ENCODE results near the gene ZNF385C.
A peak's percentile ranks its signal among the peaks of the same experiment; 100 is the strongest.

The ZNF385C gene

DNA sequence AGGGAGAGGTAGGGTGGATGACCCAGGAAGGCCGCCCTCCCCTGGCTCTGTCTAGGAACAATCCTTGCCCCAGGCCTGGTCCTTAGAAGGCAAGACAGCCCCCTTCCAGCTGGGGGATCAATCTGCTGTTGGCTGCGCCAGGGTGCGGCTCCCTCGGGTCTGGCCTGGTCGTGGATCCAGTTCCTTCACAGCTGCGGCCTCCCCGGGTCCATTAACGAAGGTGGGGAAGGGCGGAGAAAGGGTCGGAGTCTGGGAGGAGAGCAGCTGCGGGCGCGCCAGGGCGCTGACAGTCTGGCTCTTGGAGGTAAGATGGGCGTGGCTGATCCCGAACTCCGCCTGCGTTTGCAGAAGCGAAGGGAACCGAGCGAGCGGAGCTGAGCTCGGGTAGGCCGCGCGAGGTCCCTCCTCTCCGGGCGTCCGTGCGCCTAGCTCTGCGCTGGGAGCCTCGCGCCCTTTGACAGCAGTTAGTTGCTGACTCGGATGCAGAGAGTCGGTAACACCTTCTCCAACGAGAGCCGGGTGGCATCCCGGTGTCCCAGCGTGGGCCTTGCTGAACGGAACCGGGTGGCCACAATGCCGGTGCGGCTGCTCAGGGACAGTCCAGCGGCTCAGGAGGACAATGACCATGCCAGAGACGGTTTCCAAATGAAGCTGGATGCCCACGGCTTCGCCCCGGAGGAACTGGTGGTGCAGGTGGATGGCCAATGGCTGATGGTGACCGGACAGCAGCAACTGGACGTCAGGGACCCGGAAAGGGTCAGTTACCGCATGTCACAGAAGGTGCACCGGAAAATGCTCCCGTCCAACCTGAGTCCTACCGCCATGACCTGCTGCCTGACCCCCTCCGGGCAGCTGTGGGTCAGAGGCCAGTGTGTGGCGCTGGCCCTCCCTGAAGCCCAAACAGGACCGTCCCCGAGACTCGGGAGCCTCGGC is 24.4 kb upstream of the ZNF385C start, which contains the start of gene HSPB9:
Gene HSPB9 (plus strand): TSS at position 434 of the 933 bp plus-strand sequence. CDS start 47 bp downstream, at position 481.
- no peak for DNase-seq

DNA sequence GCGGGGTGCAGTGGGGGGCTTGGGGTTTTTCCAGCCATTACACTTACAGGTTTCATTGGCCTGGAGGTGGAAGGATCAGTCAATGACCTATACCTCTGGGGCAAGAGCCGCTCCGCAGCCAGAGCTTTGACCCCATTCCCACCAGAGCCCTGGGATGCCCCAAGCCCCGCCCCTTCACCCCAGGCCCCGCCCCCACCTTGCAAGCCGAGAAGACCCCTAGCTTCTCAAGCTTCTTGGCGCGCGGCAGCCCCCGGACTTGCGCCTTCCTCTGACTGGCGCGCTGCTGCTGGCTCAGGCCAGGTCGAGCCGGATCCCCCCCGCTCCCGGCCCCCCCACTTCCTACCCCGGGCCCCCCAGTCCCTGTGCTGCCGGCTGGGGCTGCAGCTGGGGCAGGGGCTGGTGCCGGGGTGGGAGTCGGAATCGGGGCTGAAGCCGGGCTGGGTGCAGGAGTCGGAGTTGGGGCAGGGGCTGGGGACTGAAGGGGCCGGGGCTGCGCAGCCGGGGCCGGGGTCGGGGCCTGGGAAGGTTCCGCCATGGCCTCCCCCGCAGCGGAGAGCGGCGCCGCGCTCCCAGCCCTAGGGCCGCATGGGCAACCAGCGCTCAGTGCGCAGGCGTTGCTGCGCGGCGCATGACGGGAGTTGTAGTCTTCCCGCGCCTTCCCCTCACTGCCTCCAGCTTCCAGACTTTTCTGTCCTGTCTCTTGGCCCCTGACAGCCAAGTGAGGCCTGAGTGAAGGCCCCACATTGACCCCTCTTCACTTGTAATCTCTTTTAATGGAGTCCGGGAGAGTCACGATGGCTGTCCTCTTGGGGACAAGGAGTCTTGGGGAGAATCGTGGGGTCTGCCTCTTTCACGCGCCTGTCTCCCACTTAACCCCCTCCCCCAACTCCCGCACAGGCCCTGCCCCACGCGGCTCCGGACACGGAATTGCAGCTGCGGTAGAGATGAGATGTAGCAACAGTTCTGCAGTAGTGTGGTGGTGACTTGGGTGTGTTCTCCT is 22.8 kb upstream of the ZNF385C start, which contains the start of gene KAT2A:
Gene KAT2A (minus strand): TSS at position 598 of the 1,000 bp plus-strand sequence. CDS start 63 bp downstream, at position 535.
- peak; percentile 70 to 84 for DNase-seq

DNA sequence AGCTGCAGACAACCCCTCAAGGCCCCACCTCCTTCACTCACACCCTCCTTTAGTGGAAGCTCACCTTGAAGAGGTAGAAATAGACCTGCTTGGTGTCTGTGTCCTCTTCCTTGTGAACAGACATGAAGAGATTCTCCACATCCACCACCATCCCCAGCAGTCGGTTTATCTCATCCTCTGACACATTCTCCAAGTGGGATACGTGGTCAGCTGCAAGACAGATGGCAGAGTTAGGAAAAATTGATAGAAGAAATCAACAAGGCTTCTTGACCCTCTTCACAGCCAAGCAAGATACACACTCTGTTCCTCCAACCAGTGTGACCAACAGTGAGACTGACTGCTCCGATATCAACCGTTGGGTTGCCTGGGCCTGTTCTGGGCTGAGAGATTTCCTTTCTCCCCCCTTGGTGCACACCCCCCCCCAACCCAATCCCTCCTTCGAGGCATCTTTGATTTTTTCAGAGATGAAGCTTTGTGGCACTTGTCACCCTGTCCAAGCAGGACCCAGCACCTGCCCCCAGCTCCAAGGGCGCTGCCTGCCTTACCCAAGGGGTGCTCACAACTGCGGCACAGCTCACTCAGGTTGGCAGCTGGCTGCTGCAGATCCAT is 22.0 kb upstream of the ZNF385C start:
- DNase-seq: no peak

DNA sequence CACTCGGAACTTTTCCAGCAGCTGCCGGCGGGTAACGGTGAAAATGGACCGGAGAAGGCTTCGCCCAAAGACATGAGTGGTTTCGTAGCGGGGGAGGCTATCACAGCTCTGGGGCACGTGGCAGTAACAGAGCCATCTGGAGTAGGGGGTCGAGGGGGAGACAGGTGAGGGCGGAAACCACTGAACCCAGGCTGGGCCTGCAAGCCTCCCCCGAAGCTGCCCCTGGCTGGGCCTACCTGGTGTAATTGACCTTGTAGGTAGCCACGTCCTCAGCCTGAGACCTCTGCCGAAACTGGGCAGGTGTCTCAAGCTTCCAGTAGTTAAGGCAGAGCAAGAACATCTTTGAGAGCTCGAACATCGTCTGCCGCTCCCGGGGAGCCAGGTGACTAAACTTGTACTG is 21.0 kb upstream of the ZNF385C start:
- DNase-seq: no peak

DNA sequence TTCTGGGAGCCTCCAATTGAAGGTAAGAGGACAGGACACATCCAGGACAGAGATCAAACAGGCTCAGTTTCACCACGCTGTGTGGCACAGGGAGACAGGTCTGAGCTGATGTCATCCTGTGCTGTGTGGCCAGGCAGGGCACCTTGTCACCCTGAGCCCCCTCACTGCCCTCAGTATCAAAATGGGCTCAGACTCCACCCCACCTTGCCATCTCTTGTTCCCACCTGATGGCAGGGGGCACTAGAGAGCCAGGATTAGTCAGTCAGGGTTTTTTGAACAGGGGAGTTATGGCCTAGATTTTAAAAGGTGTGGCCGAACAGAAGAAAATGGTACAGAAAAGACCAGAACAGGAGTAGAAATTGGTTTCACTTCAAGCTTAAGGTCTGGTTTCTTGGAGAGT is 20.3 kb upstream of the ZNF385C start:
- no peak for DNase-seq

DNA sequence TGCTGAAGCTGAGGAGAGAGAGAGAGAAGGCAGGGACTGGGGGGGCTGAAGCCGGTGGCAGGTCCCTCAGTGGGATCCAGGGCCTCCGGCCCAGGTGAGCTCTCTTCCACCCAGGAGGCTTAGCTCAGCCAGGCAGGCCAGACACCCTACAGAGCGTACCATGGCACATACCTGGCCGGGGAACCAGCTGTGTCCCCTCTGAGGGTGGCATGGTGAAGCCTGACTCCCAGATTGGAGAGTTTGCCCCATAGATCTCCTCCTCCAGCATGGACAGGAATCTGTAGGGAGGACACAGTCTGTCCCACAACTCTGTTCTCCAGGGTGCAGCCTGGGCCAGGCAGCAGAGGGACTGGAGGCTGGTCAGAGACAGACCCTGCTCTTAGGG is 19.8 kb upstream of the ZNF385C start:
- no peak for DNase-seq

DNA sequence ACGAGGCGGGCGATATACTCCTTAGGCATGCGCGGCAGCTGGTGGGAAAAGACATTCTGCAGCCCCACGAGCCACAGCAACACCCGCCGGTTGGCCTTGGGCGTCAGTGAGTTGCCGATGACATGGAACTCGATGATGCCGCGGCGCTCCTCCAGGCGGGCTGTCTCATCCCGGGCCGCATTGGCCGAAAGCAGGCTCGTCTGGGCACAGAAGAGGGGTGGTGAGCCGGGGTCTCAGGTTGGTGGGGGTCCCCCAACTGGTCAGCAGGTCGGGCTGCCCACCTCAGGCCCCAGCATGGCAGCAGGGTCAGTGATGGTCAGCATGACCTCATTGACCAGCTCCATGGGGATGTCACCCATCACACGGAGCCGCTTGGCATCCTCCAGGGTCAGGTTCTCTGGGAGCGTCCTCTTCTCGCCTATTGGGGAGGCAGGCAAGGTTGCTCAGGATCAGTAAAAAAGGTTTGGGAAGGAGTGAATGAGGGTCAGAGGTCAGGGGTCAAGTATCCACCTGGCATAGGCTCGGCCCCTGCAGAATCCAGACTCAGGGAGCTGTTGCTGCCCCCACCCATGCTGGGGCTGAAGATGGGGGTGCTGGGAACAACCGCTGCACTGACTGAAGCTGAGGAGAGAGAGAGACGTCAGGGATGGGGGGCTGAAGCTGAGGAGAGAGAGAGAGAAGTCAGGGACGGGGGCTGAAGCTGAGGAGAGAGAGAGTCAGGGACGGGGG is 19.3 kb upstream of the ZNF385C start:
- no peak for DNase-seq

DNA sequence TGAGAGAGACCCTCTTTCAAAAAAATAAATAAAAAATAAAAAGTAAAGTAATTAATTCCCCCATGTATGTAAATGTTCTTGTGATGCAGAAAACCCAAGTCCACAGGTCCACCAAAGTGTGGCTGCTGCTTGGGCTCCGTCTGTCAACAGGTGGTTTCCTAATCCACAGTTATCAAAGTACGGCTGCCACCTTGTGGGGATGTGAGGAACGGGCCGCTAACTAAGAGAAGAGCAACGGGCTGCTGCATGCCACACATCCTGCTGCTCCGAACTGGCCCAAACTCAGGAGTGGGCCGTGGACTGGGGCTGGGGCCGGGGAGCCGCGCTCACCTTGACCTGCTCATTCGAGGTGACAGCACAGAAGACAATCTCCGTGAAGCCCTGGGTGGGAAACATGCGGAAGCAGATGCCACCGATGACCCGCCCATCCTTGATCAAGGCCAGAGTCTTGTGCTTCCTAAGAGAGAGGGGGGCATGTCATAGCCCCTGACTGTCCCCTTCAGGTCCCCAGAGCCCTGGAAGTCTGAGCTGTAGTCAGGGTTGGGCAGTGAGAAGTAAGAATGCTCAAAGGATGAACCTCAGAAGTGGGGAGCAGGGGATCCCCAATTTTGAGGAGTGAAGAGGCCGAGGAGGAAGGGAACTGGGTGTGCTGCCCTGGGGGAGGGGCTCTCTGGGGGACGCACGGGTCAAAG is 18.6 kb upstream of the ZNF385C start:
- DNase-seq: peak; percentile 67 to 94

DNA sequence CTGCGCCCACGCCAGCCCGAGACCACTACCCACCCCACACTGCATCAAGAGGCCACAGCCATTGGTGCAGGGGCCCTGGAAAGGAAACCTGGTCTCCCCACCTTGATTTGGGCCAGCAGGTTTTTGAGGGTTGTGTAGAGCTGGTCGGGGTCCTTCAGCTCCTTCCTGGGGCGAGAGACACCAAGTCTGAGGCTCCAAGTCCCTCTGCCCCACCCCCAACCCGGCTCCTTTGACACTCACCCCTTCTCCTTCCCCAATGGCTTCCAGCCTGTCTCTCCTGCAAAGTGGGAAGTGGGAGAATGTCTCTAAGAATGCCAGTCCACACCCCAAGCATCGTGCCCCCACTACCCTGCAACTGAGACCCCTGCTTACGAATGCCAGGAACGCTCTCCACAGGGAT is 15.8 kb upstream of the ZNF385C start:
- no peak for DNase-seq

DNA sequence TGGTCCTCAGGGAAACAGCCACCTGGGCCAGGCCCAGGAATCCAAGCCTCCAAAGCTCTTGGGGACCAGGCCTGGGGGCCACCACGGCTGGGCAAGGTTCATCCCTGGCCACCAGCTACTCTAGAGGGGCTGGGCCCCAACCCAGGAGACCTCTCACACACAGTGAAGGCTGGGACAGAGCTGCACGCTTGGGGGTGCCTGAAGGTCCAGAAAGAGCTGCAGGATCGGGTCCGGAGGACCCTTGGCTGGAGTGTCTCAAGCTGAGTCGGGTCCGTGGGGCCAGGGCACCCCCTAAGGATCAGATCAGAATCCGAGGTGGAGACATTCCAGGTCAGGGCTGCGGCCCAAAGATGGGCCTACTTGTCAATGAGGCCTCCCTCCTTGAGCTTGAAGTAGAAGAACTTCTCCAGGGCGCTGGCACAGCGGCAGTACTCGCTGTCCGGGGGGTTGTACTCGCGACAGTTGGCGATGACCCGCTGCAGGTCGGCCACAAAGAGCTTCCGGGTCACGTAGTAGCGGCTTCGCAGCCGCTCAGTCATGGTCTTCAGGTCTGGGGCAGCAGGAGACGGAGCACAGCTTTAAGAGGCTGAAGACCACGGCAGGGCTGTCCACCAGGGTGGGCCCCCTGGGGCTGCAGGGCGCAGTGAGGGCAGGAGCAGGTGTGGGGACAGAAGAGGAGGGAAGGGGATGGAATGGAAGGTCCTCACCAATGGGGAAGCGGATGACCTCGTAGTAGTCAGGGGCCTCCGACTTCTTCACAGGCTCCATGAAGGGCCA is 15.2 kb upstream of the ZNF385C start:
- DNase-seq: no peak

DNA sequence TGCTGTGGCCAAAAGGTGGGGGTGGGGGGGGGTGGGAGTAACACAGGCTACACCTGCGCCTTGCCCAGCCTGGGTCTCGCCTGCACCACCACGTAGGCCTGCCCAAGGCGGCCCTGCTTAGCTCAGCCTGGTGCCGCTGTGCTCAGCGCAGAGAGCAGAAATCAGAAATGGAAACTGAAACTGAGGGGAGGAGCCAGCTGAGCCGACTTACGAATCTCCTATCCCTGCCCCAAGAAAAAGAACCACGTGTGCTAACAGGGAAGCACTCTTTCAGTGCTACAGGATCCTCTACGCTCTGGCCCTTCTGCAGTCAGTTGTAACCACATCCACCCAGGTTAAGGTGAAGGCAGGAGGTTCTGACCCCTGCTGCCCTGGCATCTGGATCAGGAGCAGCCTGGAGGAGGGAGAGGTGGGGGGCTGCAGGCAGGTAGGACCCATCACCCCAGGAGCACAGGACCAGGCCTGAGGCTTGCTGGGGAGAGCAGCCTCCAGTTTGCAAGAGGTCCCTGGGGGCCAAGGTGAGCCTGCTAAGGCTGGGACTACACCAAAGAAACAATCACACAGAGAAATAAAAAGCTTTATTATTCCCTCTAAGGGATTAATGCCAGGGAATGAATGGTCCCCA is 14.4 kb upstream of the ZNF385C start, which contains the start of gene DHX58:
Gene DHX58 (minus strand): TSS at position 163 of the 625 bp plus-strand sequence. CDS start 822 bp downstream, outside the sequence.
- DNase-seq: peak; percentile 88 to 95

DNA sequence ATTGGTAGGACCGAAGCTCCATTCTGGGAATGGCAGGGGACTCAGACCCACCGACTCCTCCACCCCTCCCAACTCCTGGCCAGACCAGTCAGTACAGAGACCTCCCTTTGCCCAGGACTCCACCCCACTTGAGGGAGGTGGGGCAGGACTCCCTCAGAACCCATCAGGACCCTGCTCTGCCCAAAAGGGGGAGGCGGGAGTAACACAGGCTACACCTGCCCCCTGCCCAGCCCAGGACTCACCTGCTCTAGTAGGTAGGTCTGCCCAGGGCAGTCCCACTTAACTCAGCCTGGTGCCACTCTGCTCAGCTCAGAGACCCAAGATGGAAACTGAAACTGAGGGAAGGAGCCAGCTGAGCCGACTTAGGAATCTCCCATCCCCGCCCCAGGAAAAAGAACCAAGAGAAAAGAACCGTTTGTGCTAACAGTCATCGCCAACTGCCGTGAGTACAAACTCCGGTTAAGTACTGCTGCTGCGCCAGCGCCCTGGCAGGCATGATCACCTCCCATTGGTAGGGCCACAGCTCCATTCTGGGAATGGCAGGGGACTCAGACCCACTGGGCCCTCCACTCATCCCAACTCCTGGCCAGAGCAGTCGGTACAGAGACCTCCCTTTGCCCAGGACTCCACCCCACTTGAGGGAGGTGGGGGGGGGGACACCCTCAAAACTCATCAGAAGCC is 13.7 kb upstream of the ZNF385C start:
- peak; percentile 79 to 84 for DNase-seq

DNA sequence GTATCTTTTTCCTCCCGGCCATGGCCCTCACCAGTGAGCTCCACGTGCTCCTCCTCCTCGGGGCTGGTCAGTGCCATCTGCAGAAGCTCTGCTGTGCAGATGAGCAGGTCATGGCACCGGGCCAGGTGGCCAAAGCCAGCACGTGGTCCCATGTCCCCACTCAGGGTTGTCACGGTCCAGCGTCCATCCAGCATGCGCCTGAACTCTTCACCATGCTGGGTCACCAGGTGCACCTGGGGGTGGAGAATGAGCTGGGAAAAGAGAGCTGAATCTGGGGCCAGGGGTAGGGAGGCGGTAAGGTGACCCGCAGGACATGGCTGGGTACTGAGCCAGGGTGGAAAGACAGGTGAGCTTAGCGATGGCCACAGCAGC is 13.0 kb upstream of the ZNF385C start:
- DNase-seq: no peak

DNA sequence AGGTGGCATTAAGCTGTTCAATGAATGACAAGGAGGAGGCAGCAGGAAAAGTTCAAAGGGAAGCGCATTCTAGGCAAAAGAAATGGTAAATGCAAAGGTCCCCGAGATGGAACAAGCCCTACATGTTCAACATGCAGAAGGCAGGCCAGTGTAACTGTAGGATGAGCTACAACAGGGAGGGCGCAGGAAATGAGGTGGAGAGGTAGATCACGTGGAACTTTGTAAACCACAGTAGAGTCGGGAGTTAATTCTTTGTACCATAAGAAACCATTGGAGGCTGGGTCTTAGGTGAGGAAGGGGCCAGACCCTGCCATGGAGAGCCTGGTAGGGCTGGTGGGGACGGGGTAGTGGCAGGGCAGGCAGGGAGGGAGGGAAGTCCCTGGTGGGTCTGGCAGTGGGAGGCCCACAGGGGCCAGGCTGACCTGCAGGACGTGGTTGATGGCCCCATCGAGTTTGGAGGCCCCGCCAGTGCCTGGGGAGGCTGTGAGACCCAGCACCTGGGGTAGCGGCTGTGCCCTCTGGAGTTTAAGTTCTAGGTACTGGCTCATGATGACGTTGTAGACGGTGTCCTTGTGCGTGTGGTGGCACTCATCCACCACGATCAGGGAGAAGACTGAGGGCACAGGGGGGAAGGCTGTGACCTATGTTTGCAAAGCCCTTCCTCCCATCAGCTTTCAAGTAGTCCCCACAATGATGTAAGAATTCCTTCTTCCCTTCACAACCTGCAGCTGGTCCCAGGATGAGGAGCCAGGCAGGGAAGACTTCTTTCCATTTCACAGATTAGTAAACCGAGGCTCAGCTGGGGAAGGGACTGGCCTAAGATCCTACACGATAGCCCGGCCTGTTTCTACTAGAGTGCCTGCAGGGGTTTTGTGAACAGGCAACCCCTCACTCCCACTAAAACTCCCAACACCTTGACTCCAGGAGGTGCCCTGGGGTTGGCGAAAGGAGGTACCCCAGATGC is 12.3 kb upstream of the ZNF385C start:
- DNase-seq: no peak

DNA sequence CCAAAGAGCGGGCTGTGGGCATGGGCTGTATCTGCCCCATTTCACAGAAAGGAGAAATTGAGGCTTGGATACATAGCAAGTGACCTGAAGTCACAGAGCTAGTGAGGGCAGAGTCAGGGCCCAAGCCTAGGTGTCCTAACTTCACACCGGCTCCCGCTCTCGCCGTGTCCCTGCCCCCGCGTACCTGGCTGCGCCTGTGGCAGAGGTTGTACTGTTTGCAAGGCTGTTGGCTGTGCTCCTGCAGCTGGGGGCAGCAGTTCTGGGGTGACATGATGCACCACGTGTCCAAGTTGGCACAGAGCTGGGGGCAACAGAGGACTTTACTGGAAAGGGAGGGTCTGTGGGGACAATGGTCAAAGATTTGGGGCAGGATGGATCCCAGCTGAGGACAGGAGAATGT is 10.8 kb upstream of the ZNF385C start:
- DNase-seq: no peak

DNA sequence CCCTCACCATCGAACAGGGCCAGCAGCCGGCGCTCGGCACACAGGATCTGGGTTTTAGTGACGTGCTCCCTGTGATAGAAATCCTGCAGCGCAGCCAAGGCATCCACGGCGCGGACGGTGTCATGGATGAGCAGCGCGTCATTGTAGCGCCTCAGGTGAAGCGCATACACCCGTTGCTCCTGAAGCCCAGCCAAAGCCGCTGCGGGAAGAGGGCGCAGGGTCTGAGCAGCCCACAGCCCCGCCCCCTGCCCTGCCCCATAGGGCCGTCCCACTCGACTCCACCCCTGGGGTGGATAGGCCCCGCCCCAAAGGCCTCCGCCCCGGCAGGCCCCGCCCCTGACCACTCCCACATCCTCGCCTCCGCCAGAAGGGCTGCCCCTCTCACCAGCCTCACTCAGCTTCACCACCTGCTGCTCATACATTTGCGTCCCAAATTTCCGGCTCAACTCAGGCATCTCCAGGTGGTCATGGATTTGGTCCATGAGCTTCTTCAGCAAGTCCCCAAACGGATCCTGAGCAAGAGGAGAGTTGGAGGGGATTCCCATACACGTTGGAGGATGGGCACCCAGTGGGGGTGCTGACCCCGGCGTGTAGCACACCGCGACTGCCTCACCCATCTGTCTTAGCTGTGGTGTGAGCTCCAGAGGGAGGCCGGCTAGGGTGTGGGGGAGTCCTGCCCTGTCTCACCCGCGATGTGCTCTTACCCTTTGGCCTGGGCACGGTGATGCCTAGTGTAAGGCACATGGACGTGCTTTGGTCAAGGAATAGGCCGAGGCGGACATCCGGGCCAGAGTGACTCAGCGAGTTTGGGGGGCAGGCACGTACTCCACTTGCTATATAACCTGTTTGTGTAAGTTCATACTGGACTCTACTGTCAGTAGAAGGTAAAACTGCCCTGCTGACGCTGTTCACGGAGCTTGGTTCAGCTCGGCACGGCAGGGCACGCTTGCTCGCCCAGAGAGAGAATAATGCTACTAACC is 9.6 kb upstream of the ZNF385C start:
- DNase-seq: peak; percentile 73 to 93

DNA sequence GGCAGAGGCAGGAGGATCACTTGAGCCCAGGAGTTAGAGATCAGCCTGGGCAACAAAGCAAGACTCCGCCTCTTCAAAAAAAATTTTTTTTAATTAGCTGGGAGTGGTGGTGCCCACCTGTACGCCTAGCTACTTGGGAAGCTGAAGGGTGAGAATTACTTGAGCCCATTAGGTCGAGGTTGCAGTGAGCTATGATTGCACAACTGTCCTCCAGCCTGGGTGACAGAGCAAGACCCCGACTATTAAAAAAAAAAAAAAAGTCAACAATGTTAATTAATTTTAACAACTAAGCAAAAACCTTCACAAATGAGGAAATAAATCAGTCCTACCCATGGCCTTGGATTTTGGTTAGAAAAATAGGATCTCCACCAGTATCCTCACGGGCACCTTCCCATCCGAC is 8.9 kb upstream of the ZNF385C start:
- DNase-seq: no peak
